Upper lobe of left lung (tissue), 6 donors: ENCODE results near the gene DIAPH1. TPM values are rescaled to one million over a fixed set of nuclear protein-coding genes. Genes with fewer than 3 reads are reported as not detected.

ENCODE experiments used
- ATAC-seq, 2 donors: fragments of 200-7000 bp; cut with Tn5 transposase; one replicate each; pipeline ENCODE4 v1.9.1; 2022; ENCODE audit warnings: mild to moderate bottlenecking in 2 of 2, moderate library complexity in 2 of 2; ENCODE audit not compliant: low FRiP score in 2 of 2
- DNase-seq, 2 donors: peaks; one replicate each; pipeline ENCODE4 v3.0.0-alpha.2; 2019 to 2020
- H3K27ac ChIP-seq, 4 donors: fragments of 200-600 bp; sonication (generic); one replicate each; pipeline ENCODE4 v1.5.1; 2016 to 2019
- H3K27me3 ChIP-seq, 4 donors: fragments of 200-600 bp; sonication (generic); one replicate each; pipeline ENCODE4 v1.5.1; 2017 to 2019
- H3K36me3 ChIP-seq, 4 donors: fragments of 200-600 bp; sonication (generic); one replicate each; pipeline ENCODE4 v1.5.1; 2016 to 2019
- H3K4me1 ChIP-seq, 4 donors: fragments of 200-600 bp; sonication (generic); one replicate each; pipeline ENCODE4 v1.5.1; 2018 to 2019
- H3K4me3 ChIP-seq, 4 donors: fragments of 200-600 bp; sonication (generic); one replicate each; pipeline ENCODE4 v1.5.1; 2017 to 2019; ENCODE audit warnings: mild to moderate bottlenecking in 2 of 4, moderate library complexity in 1 of 4
- H3K9me3 ChIP-seq, 4 donors: fragments of 200-600 bp; sonication (generic); one replicate each; pipeline ENCODE4 v1.5.1; 2018 to 2019
- CTCF ChIP-seq, 6 experiments: fragments of 450-650 bp in 4 of 6; fragments of 200-600 bp in 2 of 6; sonication (generic) in 2 of 6; IDR thresholded peaks; one replicate each; pipeline ENCODE4 v1.5.1; 2016 to 2019; ENCODE audit warnings: antibody characterized with exemption in 6 of 6
- EP300 ChIP-seq, 4 donors: sonication (generic); formaldehyde crosslinking; IDR thresholded peaks; one replicate each; pipeline ENCODE4 v1.5.1; 2017; ENCODE audit warnings: antibody characterized with exemption in 4 of 4, control low read depth in 2 of 4
- POLR2A ChIP-seq, 4 donors: fragments of 450-650 bp; IDR thresholded peaks; one replicate each; pipeline ENCODE4 v1.5.1; 2016 to 2017; ENCODE audit warnings: antibody characterized with exemption in 4 of 4, mild to moderate bottlenecking in 2 of 4
- POLR2AphosphoS5 ChIP-seq, 2 donors: sonication (generic); formaldehyde crosslinking; IDR thresholded peaks; one replicate each; pipeline ENCODE4 v1.5.1; 2017; ENCODE audit warnings: antibody characterized with exemption in 2 of 2
- WGBS, 2 donors: methylation state at CpG; one replicate each; pipeline ENCODE4 v1.1.5; 2017 to 2018; 5-methylcytosine and 5-hydroxymethylcytosine counted together
- total RNA-seq, 6 donors: library from RNA; depleted of rRNA in 4 of 6; stranded (reverse); fragments of >200 nt in 4 of 6; gene quantifications; one replicate each; pipeline versions ENCODE4 v1.1.0 to v1.2.1, GENCODE V29; 2016 to 2021
- donor health status: DM: no; HTN: no; CAD: no; lungs with moderate emphysema.
- donor health status: DM: no; HTN: yes; CAD: no; lungs with severe emphysema.

The DIAPH1 gene
- total RNA-seq, 6 donors from 2014 or later, result 96.4 to 175 (median 133) TPM

- 80 to 82% methylated on average over 5 to 7 of the region's 7 CpGs for WGBS, 2 donors
- H3K4me3 ChIP-seq, result no peak overlapping the region
- ATAC-seq, result no peak
- peaks cover 8 to 26% (median 17%) of the 10 kb centered on the region in 4 donors for H3K4me1 ChIP-seq
- no peak overlapping the region for H3K27ac ChIP-seq
- TF ChIP-seq CTCF (IDR thresholded peaks at IDR 0.05) (no peak), EP300 (IDR thresholded peaks at IDR 0.05) (no peak), POLR2A (IDR thresholded peaks at IDR 0.05) (no peak), POLR2AphosphoS5 (IDR thresholded peaks at IDR 0.05) (no peak)
- peaks cover 0 to 34% (median 6%) of the 10 kb centered on the region in 4 donors for H3K36me3 ChIP-seq
- H3K27me3 ChIP-seq, result peaks cover 0 to 15% (median 3%) of the 10 kb centered on the region in 4 donors
- no peak for DNase-seq
- H3K9me3 ChIP-seq, result no peaks in the 10 kb centered on the region
These were observed 131.7 kb downstream of the DIAPH1 start for GRCh38 chr5:141487131-141487530.

- Histone ChIP-seq H3K4me1 (peaks cover 0 to 16% (median 13%) of the 10 kb centered on the region in 4 donors), H3K9me3 (no peaks in the 10 kb centered on the region), H3K36me3 (peaks cover 0 to 28% (median 6%) of the 10 kb centered on the region in 4 donors), H3K4me3 (no peak overlapping the region), H3K27ac (no peak overlapping the region), H3K27me3 (peaks cover 0 to 4% (median 1%) of the 10 kb centered on the region in 4 donors)
- ATAC-seq, result no peak
- DNase-seq, result no peak
- 84 to 95% methylated on average over 4 to 6 of the region's 9 CpGs for WGBS, 2 donors
- TF ChIP-seq EP300 (IDR thresholded peaks at IDR 0.05) (no peak), POLR2A (IDR thresholded peaks at IDR 0.05) (no peak), POLR2AphosphoS5 (IDR thresholded peaks at IDR 0.05) (no peak), CTCF (IDR thresholded peaks at IDR 0.05) (no peak)
These were observed 132.7 kb downstream of the DIAPH1 start for GRCh38 chr5:141486091-141486490.

GRCh38 chr5:141485321-141486055 is 133.3 kb downstream of the DIAPH1 start:
- Histone ChIP-seq H3K4me3 (peak overlapping the region in 2 of 4 donors; percentile 29 to 39), H3K9me3 (no peaks in the 10 kb centered on the region), H3K36me3 (peaks cover 0 to 32% (median under 1%) of the 10 kb centered on the region in 4 donors), H3K4me1 (peaks cover 0 to 21% (median 15%) of the 10 kb centered on the region in 4 donors), H3K27ac (peak overlapping the region in 1 of 4 donors; percentile 6), H3K27me3 (peaks cover 0 to 2% (median 0%) of the 10 kb centered on the region in 4 donors)
- TF ChIP-seq CTCF (IDR thresholded peaks at IDR 0.05) (no peak), EP300 (IDR thresholded peaks at IDR 0.05) (no peak)
- ATAC-seq, result no peak
- DNase-seq, result peak in 1 of 2 donors; percentile 55
- 58 to 63% methylated on average over 38 of the region's 38 CpGs for WGBS, 2 donors

- Histone ChIP-seq H3K27ac (peak within 1 kb of the TSS in 2 of 4 donors; percentile 6), H3K27me3 (peaks cover 0 to 2% (median 0%) of the 10 kb centered on the region in 4 donors), H3K4me1 (peaks cover 0 to 25% (median 20%) of the 10 kb centered on the region in 4 donors), H3K4me3 (peak within 1 kb of the TSS in 3 of 4 donors; percentile 11 to 39 (median 29)), H3K9me3 (no peaks in the 10 kb centered on the region), H3K36me3 (peaks cover 0 to 31% (median 0%) of the 10 kb centered on the region in 4 donors)
- 27 to 44% methylated on average over 29 to 39 of the region's 39 CpGs for WGBS, 2 donors
- ATAC-seq (no peak), DNase-seq (peak in 1 of 2 donors; percentile 71)
- TF ChIP-seq CTCF (IDR thresholded peaks at IDR 0.05) (no peak), EP300 (IDR thresholded peaks at IDR 0.05) (no peak), POLR2AphosphoS5 (IDR thresholded peaks at IDR 0.05) (no peak), POLR2A (IDR thresholded peaks at IDR 0.05) (no peak)
These were observed 134.0 kb downstream of the DIAPH1 start, which contains the start of gene PCDHGC4 for GRCh38 chr5:141484641-141485311. Gene PCDHGC4, plus strand, starts transcription at chr5:141485030. Its CDS starts 144 bp downstream, at chr5:141485174.
